Type B pancreatic cell (in vitro differentiated cells): ENCODE results near the gene HOXA6. TPM values are rescaled to one million over a fixed set of nuclear protein-coding genes. Genes with fewer than 3 reads are reported as not detected.

Experiments
- DNase-seq: peaks from one replicate; pipeline ENCODE4 v3.0.0; 2021; ENCODE audit warnings: mixed read lengths; ENCODE audit not compliant: unreplicated experiment; ENCODE audit errors: extremely low spot score
- H3K27ac Mint-ChIP-seq: 2 replicates; pipeline ENCODE4 v1.8.0; 2021; ENCODE audit warnings: mild to moderate bottlenecking, mixed read lengths
- H3K27me3 Mint-ChIP-seq: 2 replicates; pipeline ENCODE4 v1.8.0; 2021; ENCODE audit warnings: mixed read lengths
- H3K36me3 Mint-ChIP-seq: 2 replicates; pipeline ENCODE4 v1.8.0; 2021; ENCODE audit warnings: mixed read lengths
- H3K4me1 Mint-ChIP-seq: one replicate; pipeline ENCODE4 v1.8.0; 2021; ENCODE audit warnings: mixed read lengths; ENCODE audit not compliant: unreplicated experiment
- H3K4me3 Mint-ChIP-seq: 2 replicates; pipeline ENCODE4 v1.8.0; 2021; ENCODE audit warnings: mild to moderate bottlenecking, mixed read lengths
- H3K9me3 Mint-ChIP-seq: 2 replicates; pipeline ENCODE4 v1.8.0; 2021; ENCODE audit warnings: mixed read lengths
- total RNA-seq: library from RNA; stranded (reverse); gene quantifications from 2 replicates; pipeline ENCODE4 v1.2.1, GENCODE V29; 2021; ENCODE audit warnings: low replicate concordance
- TF ChIP-seq, protein P1 (sequence below): fragments of 200-600 bp; sonication (generic); conservative IDR thresholded peaks from 2 replicates; pipeline ENCODE4 v1.5.0; 2021; ENCODE audit warnings: antibody characterized with exemption, mild to moderate bottlenecking

HOXA6 gene
- total RNA-seq, 1 donor from 2014 or later, result 10.9 TPM

DNA sequence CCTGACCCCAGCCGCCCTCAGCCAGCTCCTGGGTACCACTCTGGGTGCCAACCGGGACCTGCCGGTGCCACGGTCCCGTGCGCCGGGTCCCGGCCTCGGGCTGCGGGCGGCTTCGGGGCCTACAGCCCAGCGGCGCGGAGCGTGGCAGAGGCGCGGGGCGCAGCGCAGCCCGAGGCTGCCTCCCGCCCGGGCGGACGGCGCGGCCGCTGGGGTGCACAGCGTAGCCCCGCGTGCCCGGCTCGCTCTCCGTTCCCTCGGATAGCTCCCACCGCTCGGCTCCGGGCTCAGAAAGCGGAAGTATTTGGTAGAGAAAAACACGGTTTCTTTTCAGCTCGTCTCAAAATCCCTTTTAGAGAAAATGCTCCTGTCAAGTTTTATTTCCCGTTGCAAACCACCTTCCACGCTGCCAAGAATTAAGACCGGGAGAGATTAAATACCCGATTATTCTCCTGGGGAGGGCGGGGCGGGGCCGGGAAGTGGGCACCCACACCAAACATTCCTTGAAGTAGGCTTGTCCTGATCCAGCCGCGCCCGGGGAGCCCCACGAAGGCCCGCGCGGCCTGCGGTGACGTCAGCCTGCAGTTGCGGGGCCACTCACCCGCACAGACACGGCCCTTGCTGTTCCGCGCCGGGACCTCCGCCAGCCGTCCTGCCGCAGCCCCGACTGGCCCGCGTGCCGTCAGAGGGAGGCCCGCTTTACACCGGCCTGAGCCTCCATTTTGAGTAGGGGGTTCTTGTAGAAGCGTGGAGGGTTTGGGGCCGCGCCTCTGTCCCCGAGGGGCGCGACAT, 45.2 kb upstream of the HOXA6 start:
- no peaks in the 10 kb centered on the region for H3K36me3 Mint-ChIP-seq
- no peaks in the 10 kb centered on the region for H3K9me3 Mint-ChIP-seq
- H3K4me1 Mint-ChIP-seq, result peaks cover 7% of the 10 kb centered on the region
- peak; percentile 70 for DNase-seq
- H3K27me3 Mint-ChIP-seq, result peaks cover 98% of the 10 kb centered on the region
- H3K27ac Mint-ChIP-seq, result no peak overlapping the region
- TF ChIP-seq, protein P1, sequence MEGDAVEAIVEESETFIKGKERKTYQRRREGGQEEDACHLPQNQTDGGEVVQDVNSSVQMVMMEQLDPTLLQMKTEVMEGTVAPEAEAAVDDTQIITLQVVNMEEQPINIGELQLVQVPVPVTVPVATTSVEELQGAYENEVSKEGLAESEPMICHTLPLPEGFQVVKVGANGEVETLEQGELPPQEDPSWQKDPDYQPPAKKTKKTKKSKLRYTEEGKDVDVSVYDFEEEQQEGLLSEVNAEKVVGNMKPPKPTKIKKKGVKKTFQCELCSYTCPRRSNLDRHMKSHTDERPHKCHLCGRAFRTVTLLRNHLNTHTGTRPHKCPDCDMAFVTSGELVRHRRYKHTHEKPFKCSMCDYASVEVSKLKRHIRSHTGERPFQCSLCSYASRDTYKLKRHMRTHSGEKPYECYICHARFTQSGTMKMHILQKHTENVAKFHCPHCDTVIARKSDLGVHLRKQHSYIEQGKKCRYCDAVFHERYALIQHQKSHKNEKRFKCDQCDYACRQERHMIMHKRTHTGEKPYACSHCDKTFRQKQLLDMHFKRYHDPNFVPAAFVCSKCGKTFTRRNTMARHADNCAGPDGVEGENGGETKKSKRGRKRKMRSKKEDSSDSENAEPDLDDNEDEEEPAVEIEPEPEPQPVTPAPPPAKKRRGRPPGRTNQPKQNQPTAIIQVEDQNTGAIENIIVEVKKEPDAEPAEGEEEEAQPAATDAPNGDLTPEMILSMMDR, result no peak
- peak overlapping the region; percentile 66 for H3K4me3 Mint-ChIP-seq

GRCh38 chr7:27191833-27192545, 44.4 kb upstream of the HOXA6 start:
- no peak overlapping the region for H3K27ac Mint-ChIP-seq
- peak overlapping the region; percentile 36 for H3K4me3 Mint-ChIP-seq
- no peaks in the 10 kb centered on the region for H3K36me3 Mint-ChIP-seq
- TF ChIP-seq, protein P1, result no peak
- H3K4me1 Mint-ChIP-seq, result peaks cover 7% of the 10 kb centered on the region
- no peaks in the 10 kb centered on the region for H3K9me3 Mint-ChIP-seq
- peaks cover 98% of the 10 kb centered on the region for H3K27me3 Mint-ChIP-seq
- DNase-seq, result no peak

DNA sequence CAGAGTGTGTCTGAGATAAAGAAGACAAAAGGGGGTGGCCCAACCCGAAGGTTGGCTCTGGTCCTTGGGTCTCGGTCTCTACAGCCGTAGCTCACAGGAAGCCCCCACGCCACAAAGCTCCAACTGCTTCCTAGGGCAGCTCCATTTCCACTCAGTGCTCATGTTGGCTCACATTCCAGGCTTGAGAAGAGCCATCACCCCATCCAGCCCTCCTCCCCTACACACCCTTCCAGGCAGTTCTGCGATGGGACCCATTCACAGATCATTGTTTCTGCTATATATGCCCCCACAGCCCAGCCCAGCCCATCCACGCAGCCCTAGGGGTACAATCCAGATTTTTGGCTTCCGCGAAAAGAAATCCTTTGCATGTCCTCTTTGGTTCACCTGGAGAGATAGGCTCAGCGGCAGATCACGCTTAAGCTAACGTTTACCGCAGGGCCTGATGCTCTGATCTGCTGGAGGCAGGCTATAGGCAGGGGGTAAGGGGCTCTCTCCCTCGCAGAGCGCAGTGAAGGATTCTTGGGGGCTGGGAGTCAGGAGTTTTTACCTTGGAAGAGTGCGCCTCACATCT, 43.7 kb upstream of the HOXA6 start:
- Mint-ChIP-seq H3K4me1 (peaks cover 7% of the 10 kb centered on the region), H3K27me3 (peaks cover 98% of the 10 kb centered on the region), H3K27ac (no peak overlapping the region), H3K4me3 (no peak overlapping the region), H3K9me3 (no peaks in the 10 kb centered on the region), H3K36me3 (no peaks in the 10 kb centered on the region)
- DNase-seq, result no peak
- TF ChIP-seq, protein P1, result no peak

- DNase-seq, result no peak
- Mint-ChIP-seq H3K4me1 (peaks cover 11% of the 10 kb centered on the region), H3K4me3 (peak overlapping the region; percentile 10), H3K36me3 (no peaks in the 10 kb centered on the region), H3K27me3 (peaks cover 98% of the 10 kb centered on the region), H3K27ac (no peak overlapping the region), H3K9me3 (no peaks in the 10 kb centered on the region)
- TF ChIP-seq, protein P1, result no peak
Measured at GRCh38 chr7:27189997-27190748, 42.6 kb upstream of the HOXA6 start.

DNA sequence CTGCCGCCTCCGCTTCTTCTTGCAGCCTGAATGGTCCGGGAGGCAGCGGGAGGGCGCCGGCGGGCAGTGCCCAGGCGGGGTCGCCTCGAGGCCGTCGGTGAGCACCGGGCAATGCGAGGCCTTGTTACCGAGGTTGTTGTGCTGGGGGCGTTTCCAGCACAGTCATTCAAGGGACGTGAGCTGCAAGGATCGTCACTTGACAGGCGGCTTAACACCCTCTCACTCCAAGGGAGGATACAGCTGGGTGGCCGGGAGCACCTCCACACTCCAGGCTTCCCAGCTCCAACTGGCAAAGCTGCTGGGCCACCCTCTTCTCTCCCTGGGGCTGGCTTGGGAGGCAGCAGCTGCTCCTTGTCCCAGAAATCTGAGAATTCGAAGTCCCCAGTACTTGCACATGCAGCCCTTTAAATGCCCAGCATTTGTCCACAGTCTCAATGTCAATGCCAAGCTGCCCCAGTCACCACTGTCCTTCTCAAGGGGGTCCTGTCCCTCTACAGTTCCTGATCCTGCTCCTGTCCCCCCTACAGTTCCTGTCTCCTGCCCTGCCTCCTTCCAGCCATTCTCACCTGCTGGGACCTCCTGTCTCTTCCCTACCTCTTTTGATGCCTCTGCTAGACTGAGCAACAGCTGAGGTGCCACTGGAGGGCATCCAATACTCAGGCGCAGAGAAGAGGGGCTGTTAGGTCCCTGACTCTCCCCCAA, 41.9 kb upstream of the HOXA6 start:
- Mint-ChIP-seq H3K4me3 (no peak overlapping the region), H3K27ac (no peak overlapping the region), H3K36me3 (no peaks in the 10 kb centered on the region), H3K27me3 (peaks cover 98% of the 10 kb centered on the region), H3K9me3 (no peaks in the 10 kb centered on the region), H3K4me1 (peaks cover 11% of the 10 kb centered on the region)
- TF ChIP-seq, protein P1, result no peak
- no peak for DNase-seq
